T-helper 9 cell (primary cell): ENCODE data around the gene STX16.

Experiments
- DNase-seq: peaks from one replicate; pipeline ENCODE4 v3.0.0-alpha.2; 2020

Gene STX16

GRCh38 chr20:58655328-58656107 is 4.4 kb downstream of the STX16 start:
- DNase-seq: no peak

GRCh38 chr20:58656831-58657230 is 5.7 kb downstream of the STX16 start:
- no peak for DNase-seq

GRCh38 chr20:58657262-58657661 is 6.2 kb downstream of the STX16 start:
- no peak for DNase-seq

GRCh38 chr20:58657986-58658385 is 6.9 kb downstream of the STX16 start:
- no peak for DNase-seq

GRCh38 chr20:58658760-58659159 is 7.7 kb downstream of the STX16 start:
- DNase-seq: no peak

GRCh38 chr20:58659841-58660240 is 8.8 kb downstream of the STX16 start:
- no peak for DNase-seq

- DNase-seq: peak; percentile 47
Observed at GRCh38 chr20:58660855-58661597, 9.9 kb downstream of the STX16 start.

GRCh38 chr20:58661598-58662473 is 10.8 kb downstream of the STX16 start:
- DNase-seq: no peak

- no peak for DNase-seq
Observed at GRCh38 chr20:58664331-58664730, 13.2 kb downstream of the STX16 start.

- no peak for DNase-seq
Observed at GRCh38 chr20:58664883-58665282, 13.8 kb downstream of the STX16 start.

GRCh38 chr20:58665606-58666005 is 14.5 kb downstream of the STX16 start:
- DNase-seq: no peak

GRCh38 chr20:58666702-58667101 is 15.6 kb downstream of the STX16 start:
- no peak for DNase-seq

GRCh38 chr20:58667975-58668374 is 16.9 kb downstream of the STX16 start:
- DNase-seq: no peak

GRCh38 chr20:58668901-58669286 is 17.8 kb downstream of the STX16 start:
- DNase-seq: no peak

GRCh38 chr20:58669287-58670006 is 18.4 kb downstream of the STX16 start:
- DNase-seq: no peak

- DNase-seq: no peak
Observed at GRCh38 chr20:58670102-58670501, 19.0 kb downstream of the STX16 start.

GRCh38 chr20:58670659-58671058 is 19.6 kb downstream of the STX16 start:
- DNase-seq: no peak

- no peak for DNase-seq
Observed at GRCh38 chr20:58673119-58673518, 22.0 kb downstream of the STX16 start.

- no peak for DNase-seq
Observed at GRCh38 chr20:58675146-58675584, 24.1 kb downstream of the STX16 start.

- DNase-seq: no peak
Observed at GRCh38 chr20:58675641-58676040, 24.6 kb downstream of the STX16 start.

- no peak for DNase-seq
Observed at GRCh38 chr20:58676161-58676560, 25.1 kb downstream of the STX16 start.

- DNase-seq: no peak
Observed at GRCh38 chr20:58677079-58677604, 26.1 kb downstream of the STX16 start.
